HG03060 (cell line): ENCODE data around the gene DNAJC2.
A peak's percentile ranks its signal among the peaks of the same experiment; 100 is the strongest.
"Not testable (repeated sequence)": the region's sequence is repeated elsewhere in the genome, so short reads cannot be mapped to it uniquely, and the experiment has no call there.

ENCODE experiments used
- ATAC-seq: cut with Tn5 transposase; IDR thresholded peaks from one replicate; pipeline ENCODE4 v1.9.1; 2021; ENCODE audit warnings: low read depth, moderate number of reproducible peaks; ENCODE audit not compliant: unreplicated experiment

DNAJC2 gene

GRCh38 chr7:103343332-103343731 lies 1.2 kb downstream of the DNAJC2 start:
- no peak for ATAC-seq

DNA sequence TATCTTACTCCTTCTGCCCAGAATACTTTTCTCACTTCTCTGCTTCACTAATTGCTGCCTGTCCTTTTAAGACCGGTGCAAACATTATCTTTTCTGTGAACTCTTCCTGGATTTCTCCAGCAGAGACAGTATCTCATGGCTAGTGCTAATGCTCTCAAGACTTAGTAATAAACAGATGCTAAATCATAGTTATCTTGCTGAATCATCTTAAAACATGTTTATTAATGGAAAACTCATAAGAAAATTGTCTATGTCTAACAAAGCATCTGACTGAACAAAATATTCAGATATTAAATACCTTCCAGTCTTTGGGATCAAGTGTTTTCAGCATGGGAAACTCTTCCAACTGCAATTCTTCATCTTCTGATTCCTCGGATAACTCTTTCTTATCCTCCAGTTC lies 3.1 kb downstream of the DNAJC2 start:
- no peak for ATAC-seq

DNA sequence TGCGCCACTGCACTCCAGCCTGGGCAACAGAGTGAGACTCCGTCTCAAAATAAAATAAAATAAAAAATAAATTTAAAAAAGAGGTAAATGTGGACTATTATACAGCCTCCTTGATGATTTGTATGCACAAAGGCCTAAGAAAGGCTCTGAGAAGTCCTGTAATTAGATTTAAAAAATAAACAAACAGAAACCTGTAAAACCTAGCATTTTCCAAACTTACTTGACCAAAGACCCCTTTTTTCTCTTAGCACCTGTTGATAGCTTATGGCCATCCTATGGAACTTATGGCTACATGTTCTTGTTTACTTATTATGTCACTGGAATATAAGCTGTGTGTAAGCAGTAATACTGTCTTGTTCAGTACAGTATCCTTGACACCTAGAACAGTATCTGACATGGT lies 5.7 kb downstream of the DNAJC2 start:
- no peak for ATAC-seq

- ATAC-seq = no peak
Observed at GRCh38 chr7:103336761-103337160, 7.8 kb downstream of the DNAJC2 start.

GRCh38 chr7:103325744-103326143 lies 18.8 kb downstream of the DNAJC2 start:
- ATAC-seq = no peak

DNA sequence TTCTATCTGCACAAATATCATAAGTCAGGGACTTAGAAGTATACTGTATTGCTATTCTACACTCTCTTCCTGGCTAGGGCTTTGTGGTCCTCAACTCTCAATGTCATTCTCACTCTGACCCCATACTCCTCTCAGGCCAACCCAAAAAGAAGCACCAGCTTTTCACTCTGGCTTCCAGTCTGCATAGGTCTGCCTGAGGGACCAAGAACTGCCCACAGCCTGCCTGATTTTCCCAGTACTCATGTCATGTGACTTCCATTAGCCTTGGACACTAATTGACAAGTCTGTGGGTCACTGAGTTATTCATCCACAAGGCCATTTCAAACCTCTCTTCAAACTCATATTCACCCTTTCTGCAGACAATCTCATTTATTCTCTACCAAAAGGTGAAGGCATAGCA lies 27.6 kb downstream of the DNAJC2 start:
- ATAC-seq = no peak

DNA sequence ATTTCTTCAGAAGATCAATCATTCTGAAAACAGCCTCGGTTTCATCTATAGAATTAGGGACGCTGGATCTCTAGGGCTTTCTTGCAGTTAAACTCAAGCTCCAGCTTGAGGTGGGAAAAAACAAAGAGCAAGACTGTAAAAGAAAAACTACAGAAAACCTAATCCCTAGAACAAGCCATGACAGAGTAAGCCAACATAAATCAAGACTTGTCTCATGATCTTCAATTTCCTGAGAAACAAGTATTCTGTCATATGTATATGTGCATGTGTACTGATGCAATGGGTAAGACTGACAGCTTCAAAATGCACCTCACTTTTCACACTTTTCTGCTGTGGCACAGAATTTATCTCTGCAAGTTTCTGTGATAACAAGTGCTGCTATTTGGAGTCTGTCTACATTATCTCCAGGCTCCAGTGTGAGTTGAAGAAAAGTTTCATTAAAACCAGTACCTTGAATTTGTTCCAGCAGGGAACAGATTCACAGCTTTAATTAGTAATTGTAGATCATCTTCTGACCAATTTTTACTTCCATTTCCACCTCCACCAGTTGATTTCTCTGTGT lies 28.1 kb downstream of the DNAJC2 start:
- no peak for ATAC-seq

- ATAC-seq = no peak
Observed at GRCh38 chr7:103314852-103315251, 29.7 kb downstream of the DNAJC2 start.

GRCh38 chr7:103307503-103308231 lies 36.9 kb downstream of the DNAJC2 start:
- no peak for ATAC-seq

DNA sequence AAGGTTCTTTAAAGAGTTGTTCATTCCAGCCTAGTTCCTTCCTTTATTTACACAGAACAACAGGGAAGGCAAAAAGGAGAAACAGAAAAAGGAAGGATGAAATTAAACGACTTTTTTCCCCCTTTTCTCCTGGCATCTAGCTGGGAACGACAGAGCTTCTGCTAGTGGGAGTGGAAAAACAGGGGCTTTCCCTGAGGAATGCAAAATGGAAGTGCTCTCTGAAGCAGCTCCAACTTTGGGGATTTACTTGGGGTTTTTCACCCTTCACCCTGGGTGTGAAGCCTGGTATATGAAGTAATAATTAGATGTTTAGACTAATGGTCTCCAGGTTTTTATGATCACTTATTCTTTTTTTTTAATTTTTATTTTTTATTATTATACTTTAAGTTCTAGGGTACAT lies 43.1 kb downstream of the DNAJC2 start:
- ATAC-seq = no peak

GRCh38 chr7:103299660-103300059 lies 44.9 kb downstream of the DNAJC2 start:
- no peak for ATAC-seq

- no peak for ATAC-seq
Observed at GRCh38 chr7:103297837-103298179, 46.8 kb downstream of the DNAJC2 start.

DNA sequence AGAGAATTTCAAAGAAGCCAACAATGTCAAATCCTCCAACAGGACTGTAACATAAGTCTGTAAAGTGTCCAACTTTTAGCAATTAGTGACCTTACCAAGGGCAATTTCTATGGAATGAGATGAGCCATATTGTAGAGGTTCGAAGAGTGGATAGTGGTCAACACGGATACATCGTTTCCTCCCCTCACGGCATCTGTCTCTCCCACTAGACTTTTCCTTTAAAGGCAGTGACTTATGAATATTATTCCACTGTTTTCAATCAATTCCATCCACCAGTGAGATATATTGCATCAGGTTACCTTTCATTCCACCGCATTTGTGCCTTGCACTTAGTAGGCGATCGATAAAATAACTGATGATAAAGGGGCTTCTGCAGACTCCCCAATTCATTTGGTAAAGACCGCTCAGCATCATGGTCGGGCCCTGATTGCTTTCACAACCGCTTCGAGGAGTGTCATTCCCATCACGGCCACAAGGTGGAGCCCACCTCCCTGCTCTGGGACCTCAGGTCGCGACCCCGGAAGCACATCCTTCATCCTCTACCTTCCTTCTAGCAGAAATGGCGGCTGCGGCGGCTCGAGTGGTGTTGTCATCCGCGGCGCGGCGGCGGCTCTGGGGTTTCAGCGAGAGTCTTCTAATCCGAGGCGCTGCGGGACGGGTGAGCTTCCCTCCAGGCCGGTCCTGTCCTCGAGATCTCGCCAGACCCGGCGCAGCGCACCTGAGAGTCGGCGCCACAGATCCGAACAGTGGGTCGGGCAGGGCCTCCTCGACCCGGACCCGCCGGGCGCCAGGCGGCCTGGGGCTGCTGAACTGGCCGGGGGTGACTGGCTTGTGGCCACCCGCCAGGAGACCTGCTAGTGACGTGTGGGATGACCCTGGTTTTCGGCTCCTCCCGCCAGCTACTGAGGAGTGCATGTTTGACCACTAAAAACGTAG lies 47.4 kb downstream of the DNAJC2 start, which contains the start of gene PMPCB:
Gene PMPCB (plus strand): TSS at position 535 of the 936 bp plus-strand sequence. CDS start 25 bp downstream, at position 560.
- peak; percentile 90 for ATAC-seq

GRCh38 chr7:103293526-103293925 lies 51.0 kb downstream of the DNAJC2 start:
- ATAC-seq = no peak

DNA sequence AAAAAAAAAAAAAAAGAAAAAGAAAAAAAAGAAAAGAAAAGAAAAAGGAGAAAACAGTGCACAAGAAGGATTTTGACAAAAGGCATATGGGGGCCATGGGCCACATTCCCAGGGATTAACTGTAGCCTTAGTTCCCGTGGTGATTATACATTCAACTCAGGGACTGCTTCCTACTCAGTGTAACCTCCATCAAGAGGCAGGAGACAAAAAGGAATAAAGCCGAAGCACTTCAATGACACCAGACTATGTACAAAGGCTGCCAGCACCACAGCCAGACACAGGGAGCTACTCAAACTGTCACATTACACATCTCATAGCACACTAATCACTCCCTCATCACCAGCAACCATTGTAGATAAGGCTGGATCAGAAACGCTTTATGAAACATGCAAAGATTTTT lies 52.4 kb downstream of the DNAJC2 start:
- ATAC-seq = no peak

GRCh38 chr7:103282802-103283427 lies 61.7 kb downstream of the DNAJC2 start:
- ATAC-seq = not testable (repeated sequence)

GRCh38 chr7:103280803-103281155 lies 63.8 kb downstream of the DNAJC2 start:
- ATAC-seq = peak; percentile 8

DNA sequence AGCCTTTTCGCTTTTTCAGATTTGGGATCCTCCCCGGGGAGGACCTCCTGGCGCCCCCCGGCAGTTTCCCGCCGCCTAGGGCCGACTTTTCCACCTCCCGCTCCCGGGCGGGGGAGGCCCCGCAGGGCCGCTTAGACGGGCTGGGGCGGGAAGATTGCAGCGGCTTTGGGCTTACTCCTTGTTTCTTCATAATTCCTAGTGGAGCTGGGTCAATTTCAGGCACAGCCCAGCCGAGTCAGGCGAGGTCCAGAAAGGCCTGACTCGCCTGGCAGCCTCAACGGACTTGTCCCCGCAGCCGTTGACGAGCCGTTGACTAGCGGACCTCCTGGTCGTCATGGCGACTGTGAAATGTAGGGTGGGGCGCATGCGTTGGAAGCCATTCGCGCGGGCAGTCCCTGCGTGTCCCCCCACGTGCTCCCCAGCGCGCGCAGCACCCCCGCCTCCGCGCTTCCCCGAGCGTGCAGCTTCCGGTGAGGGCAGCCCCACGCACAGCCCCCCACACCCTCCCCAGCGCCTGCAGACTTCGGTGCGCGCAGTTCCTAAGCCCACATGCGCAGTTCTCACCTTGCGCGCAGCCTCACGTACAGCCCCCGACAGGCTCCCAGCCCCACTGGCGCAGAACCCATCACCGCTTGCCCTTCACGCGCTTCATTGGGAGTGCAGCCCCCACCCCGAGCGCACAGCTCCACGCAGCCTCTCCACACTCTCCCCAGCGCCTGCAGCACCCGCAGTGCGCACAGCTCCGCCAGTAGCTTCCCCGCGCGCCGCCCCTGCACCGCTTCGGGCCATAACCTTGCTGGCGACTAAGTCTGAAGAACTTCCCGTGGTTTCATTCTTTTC lies 64.4 kb downstream of the DNAJC2 start:
- ATAC-seq = peak; percentile 73

DNA sequence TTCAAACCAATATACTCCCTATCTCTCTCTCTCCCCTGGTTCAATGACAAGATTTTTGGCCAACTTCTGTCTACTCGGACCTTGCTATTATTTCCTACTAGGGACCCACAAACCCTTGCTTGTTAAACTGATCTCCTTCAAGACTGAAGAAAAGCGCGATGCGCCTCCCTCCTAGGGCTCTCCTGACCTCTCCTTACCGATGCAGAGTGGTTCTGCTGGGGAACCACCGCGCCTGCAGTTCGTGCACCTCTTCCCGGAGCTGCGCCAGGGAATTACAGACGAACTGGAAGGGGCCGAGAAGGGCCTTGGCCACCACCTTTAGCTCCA lies 65.0 kb downstream of the DNAJC2 start:
- peak; percentile 14 for ATAC-seq

DNA sequence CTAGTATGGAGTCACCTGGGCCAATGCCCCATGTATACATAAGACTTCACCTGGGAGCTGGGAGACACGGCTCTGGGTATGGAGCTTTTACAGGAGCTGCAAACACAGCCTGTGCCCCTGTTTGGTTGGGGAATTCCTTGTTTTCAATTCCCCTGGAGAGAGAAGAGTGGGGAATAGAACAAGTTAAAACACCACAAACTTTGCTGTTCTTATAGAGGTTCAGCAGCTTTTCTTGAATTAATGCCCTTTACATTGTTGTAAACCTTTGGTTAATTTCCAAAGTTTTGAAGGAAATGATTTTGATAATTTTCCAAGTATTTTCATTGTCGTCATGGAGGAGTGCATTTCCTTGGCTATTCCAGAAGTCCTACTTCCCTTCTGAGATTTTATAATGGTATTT lies 66.4 kb downstream of the DNAJC2 start:
- not testable (repeated sequence) for ATAC-seq
